ENCODE results near the gene MARVELD3. TPM values are rescaled to one million over a fixed set of nuclear protein-coding genes. Genes with fewer than 3 reads are reported as not detected.
"Not testable (repeated sequence)": the region's sequence is repeated elsewhere in the genome, so short reads cannot be mapped to it uniquely, and the experiment has no call there.

Gene MARVELD3
- total and polyA plus RNA-seq, 9 of the 15 experiments (the other 6 are each of a cell fraction or from before 2014, with no cell fraction given), result 0.03 to 0.07 (median 0.07) TPM; not detected in 6

DNA sequence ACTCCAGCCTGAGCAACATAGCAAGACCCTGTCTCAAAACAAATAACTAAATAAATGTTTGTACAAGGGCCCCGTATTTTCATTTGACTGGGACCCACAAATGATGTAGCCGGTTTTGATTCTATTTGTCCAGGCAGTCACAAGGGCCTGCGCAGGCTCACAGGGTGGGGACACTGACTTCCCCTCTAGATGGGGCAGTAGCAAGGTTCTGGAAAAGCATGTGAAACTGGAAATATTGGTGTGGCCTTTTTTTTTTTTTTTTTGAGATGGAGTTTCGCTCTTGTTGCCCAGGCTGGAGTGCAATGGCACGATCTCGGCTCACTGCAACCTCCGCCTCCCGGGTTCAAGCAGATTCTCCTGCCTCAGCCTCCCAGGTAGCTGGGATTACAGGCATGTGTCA, 11.0 kb upstream of the MARVELD3 start:
- peak; percentile 69 to 76 for TF ChIP-seq NRF1 (conservative IDR thresholded peaks at IDR 0.05 in 1 of 2, IDR thresholded peaks at IDR 0.05 in 1 of 2)
- TF ChIP-seq, protein P1, sequence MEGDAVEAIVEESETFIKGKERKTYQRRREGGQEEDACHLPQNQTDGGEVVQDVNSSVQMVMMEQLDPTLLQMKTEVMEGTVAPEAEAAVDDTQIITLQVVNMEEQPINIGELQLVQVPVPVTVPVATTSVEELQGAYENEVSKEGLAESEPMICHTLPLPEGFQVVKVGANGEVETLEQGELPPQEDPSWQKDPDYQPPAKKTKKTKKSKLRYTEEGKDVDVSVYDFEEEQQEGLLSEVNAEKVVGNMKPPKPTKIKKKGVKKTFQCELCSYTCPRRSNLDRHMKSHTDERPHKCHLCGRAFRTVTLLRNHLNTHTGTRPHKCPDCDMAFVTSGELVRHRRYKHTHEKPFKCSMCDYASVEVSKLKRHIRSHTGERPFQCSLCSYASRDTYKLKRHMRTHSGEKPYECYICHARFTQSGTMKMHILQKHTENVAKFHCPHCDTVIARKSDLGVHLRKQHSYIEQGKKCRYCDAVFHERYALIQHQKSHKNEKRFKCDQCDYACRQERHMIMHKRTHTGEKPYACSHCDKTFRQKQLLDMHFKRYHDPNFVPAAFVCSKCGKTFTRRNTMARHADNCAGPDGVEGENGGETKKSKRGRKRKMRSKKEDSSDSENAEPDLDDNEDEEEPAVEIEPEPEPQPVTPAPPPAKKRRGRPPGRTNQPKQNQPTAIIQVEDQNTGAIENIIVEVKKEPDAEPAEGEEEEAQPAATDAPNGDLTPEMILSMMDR (IDR thresholded peaks at IDR 0.05 in 2 of 3, conservative IDR thresholded peaks at IDR 0.05 in 1 of 3; ENCODE audit: insufficient read depth in 2 of 3, low read depth in 1 of 3, low read length in 3 of 3), result peak in 1 of 3 experiments; percentile 17; a peak in 1 of 6 replicates
- peak; percentile 62; the same call in 1 of the 2 replicates for TF ChIP-seq ZNF384 (IDR thresholded peaks at IDR 0.05; ENCODE audit: low read depth, low read length)
- H3K79me2 ChIP-seq (ENCODE audit: control insufficient read depth, insufficient read depth, low read length); H3K4me3 ChIP-seq; H3K36me3 ChIP-seq (ENCODE audit: control insufficient read depth, insufficient read depth, low read length); H3K9ac ChIP-seq (ENCODE audit: insufficient read depth in 1 of 2, low read depth in 2 of 2, low read length in 2 of 2); BruUV-seq (replicated peaks); in situ Hi-C loops (cut with MboI); H3K4me2 ChIP-seq (ENCODE audit: insufficient read depth, low read length); H2AFZ ChIP-seq (ENCODE audit: low read depth, low read length); H4K20me1 ChIP-seq (replicated peaks; ENCODE audit: control insufficient read depth, insufficient read depth, low read length); H3K4me1 ChIP-seq (replicated peaks in 1 of 2; ENCODE audit: control insufficient read depth in 2 of 2, insufficient read depth in 2 of 2, low read length in 2 of 2); DNase-seq (ENCODE audit: extremely low read depth in 1 of 4, low spot score in 3 of 4); FAIRE-seq; H3K9me1 ChIP-seq (ENCODE audit: control insufficient read depth, insufficient read depth, low read length); H3K27ac ChIP-seq (ENCODE audit: extremely low read depth, low read depth, low read length); H3K9me3 ChIP-seq (replicated peaks; ENCODE audit: control insufficient read depth, insufficient read depth, low read depth, low read length): not testable (repeated sequence)
- 6% methylated on average over 5 of the region's 8 CpGs for WGBS (ENCODE audit: insufficient coverage, low coverage, missing lambda C conversion rate)
- ChIA-PET POLR2A (interaction anchor here (1.2 kb wide), 1 partner anchor 8 kb away, joined by 4 read pairs; no protein-coding TSS in a partner anchor), CTCF (ENCODE audit: low intra/inter-chr PET ratio) (interaction anchor here (1.1 kb wide), 1 partner anchor 347 kb away, joined by 3 read pairs; no protein-coding TSS in a partner anchor)
- intact Hi-C loops (cut with micrococcal nuclease), result loop anchor here (10.0 kb wide), 1 partner anchor 350 kb away; no protein-coding TSS in a partner anchor
- H3K27me3 ChIP-seq (ENCODE audit: control insufficient read depth in 2 of 2, insufficient read depth in 2 of 2, low read length in 2 of 2), result peaks cover 3 to 26% of the 10 kb centered on the region in 2 experiments; a peak in 3 of 5 replicates
- peak; percentile 50 for ATAC-seq
